HEK293 (cell line): Measurements from ENCODE around the gene LYZL1.
"Not testable (repeated sequence)": the region's sequence is repeated elsewhere in the genome, so short reads cannot be mapped to it uniquely, and the experiment has no call there.

Experiments used
- CTCF ChIA-PET: fragments of 350-600 bp; formaldehyde crosslinking; extraction: SDS; loops from one replicate; lab custom pipeline; 2021; ENCODE audit warnings: antibody characterized with exemption; lab: Yijun Ruan, JAX
- POLR2A ChIA-PET: fragments of 300-600 bp; formaldehyde crosslinking; extraction: SDS; loops from one replicate; lab custom pipeline; 2020; ENCODE audit warnings: antibody characterized with exemption, inconsistent platforms; lab: Yijun Ruan, JAX
- H3K27ac ChIP-seq: fragments of 200-500 bp; sonication (Bioruptor generic); 2 replicates; pipeline ENCODE4 v1.5.1; 2014; ENCODE audit warnings: low read depth, low read length, control low read depth, inconsistent platforms; ENCODE audit errors: extremely low read depth
- H3K36me3 ChIP-seq, 2 experiments: fragments of 200-500 bp in 1 of 2; sonication (Bioruptor generic) in 1 of 2; 1 replicate in 1 of 2; 2 replicates in 1 of 2; pipeline ENCODE4 v1.5.1; 2014 to 2017; ENCODE audit warnings: inconsistent platforms in 2 of 2, low read length in 2 of 2; ENCODE audit not compliant: control insufficient read depth in 2 of 2, insufficient read depth in 1 of 2
- H3K4me1 ChIP-seq: fragments of 200-500 bp; sonication (Bioruptor generic); 2 replicates; pipeline ENCODE4 v1.5.1; 2014; ENCODE audit warnings: mild to moderate bottlenecking, low read length, inconsistent platforms; ENCODE audit not compliant: control insufficient read depth, insufficient read depth
- H3K4me3 ChIP-seq: 2 replicates; pipeline ENCODE4 v1.5.1; 2011; ENCODE audit warnings: low read depth, mild to moderate bottlenecking, control low read depth, low read length, moderate library complexity
- H3K9me3 ChIP-seq: fragments of 200-500 bp; sonication (Bioruptor generic); 2 replicates; pipeline ENCODE4 v1.5.1; 2014; ENCODE audit warnings: low read depth, low read length, inconsistent platforms; ENCODE audit not compliant: control insufficient read depth, insufficient read depth
- BCL11B ChIP-seq: fragments of 450-650 bp; formaldehyde crosslinking; IDR thresholded peaks from 2 replicates; pipeline ENCODE4 v1.5.1; 2016; ENCODE audit warnings: low read depth, missing biosample characterization, missing genetic modification characterization
- IKZF3 ChIP-seq: fragments of 450-650 bp; IDR thresholded peaks from 2 replicates; pipeline ENCODE4 v1.5.0; 2018; ENCODE audit warnings: missing biosample characterization, mild to moderate bottlenecking, missing genetic modification characterization, moderate library complexity
- KLF1 ChIP-seq: fragments of 450-650 bp; formaldehyde crosslinking; IDR thresholded peaks from 2 replicates; pipeline ENCODE4 v1.5.1; 2016; ENCODE audit warnings: missing biosample characterization, missing genetic modification characterization
- OVOL3 ChIP-seq: fragments of 450-650 bp; formaldehyde crosslinking; IDR thresholded peaks from 2 replicates; pipeline ENCODE4 v1.5.1; 2016; ENCODE audit warnings: missing biosample characterization, missing genetic modification characterization
- ZBTB21 ChIP-seq: fragments of 450-650 bp; formaldehyde crosslinking; IDR thresholded peaks from 2 replicates; pipeline ENCODE4 v1.5.1; 2017; ENCODE audit warnings: missing biosample characterization, missing genetic modification characterization
- ZFP37 ChIP-seq: fragments of 450-650 bp; formaldehyde crosslinking; IDR thresholded peaks from 2 replicates; pipeline ENCODE4 v1.5.1; 2016; ENCODE audit warnings: missing biosample characterization, missing genetic modification characterization
- ZFP41 ChIP-seq: fragments of 450-650 bp; formaldehyde crosslinking; IDR thresholded peaks from 2 replicates; pipeline ENCODE4 v1.5.1; 2016; ENCODE audit warnings: missing biosample characterization, missing genetic modification characterization, borderline replicate concordance
- ZFP69B ChIP-seq: fragments of 450-650 bp; formaldehyde crosslinking; IDR thresholded peaks from 2 replicates; pipeline ENCODE4 v1.5.1; 2016; ENCODE audit warnings: missing biosample characterization, missing genetic modification characterization
- ZNF138 ChIP-seq: fragments of 450-650 bp; formaldehyde crosslinking; IDR thresholded peaks from 2 replicates; pipeline ENCODE4 v1.5.1; 2016; ENCODE audit warnings: missing biosample characterization, missing genetic modification characterization, borderline replicate concordance
- ZNF157 ChIP-seq: fragments of 450-650 bp; formaldehyde crosslinking; IDR thresholded peaks from 2 replicates; pipeline ENCODE4 v1.5.1; 2016; ENCODE audit warnings: missing biosample characterization, missing genetic modification characterization
- ZNF174 ChIP-seq: fragments of 450-650 bp; formaldehyde crosslinking; IDR thresholded peaks from 2 replicates; pipeline ENCODE4 v1.5.0; 2017; ENCODE audit warnings: missing biosample characterization, mild to moderate bottlenecking, missing genetic modification characterization
- ZNF184 ChIP-seq: fragments of 450-650 bp; IDR thresholded peaks from 2 replicates; pipeline ENCODE4 v1.5.1; 2018; ENCODE audit warnings: missing biosample characterization, mild to moderate bottlenecking, missing genetic modification characterization
- ZNF211 ChIP-seq: fragments of 450-650 bp; formaldehyde crosslinking; IDR thresholded peaks from 2 replicates; pipeline ENCODE4 v1.5.1; 2016; ENCODE audit warnings: low read depth, missing biosample characterization, missing genetic modification characterization
- ZNF404 ChIP-seq: fragments of 450-650 bp; formaldehyde crosslinking; IDR thresholded peaks from 2 replicates; pipeline ENCODE4 v1.5.1; 2017; ENCODE audit warnings: missing biosample characterization, missing genetic modification characterization
- ZNF416 ChIP-seq: fragments of 450-650 bp; formaldehyde crosslinking; IDR thresholded peaks from 2 replicates; pipeline ENCODE4 v1.5.1; 2016; ENCODE audit warnings: missing biosample characterization, missing genetic modification characterization
- ZNF423 ChIP-seq: fragments of 450-650 bp; formaldehyde crosslinking; IDR thresholded peaks from 2 replicates; pipeline ENCODE4 v1.5.1; 2016; ENCODE audit warnings: missing biosample characterization, missing genetic modification characterization
- ZNF426 ChIP-seq: fragments of 450-650 bp; formaldehyde crosslinking; IDR thresholded peaks from 2 replicates; pipeline ENCODE4 v1.5.1; 2017; ENCODE audit warnings: missing biosample characterization, missing genetic modification characterization, mild to moderate bottlenecking, inconsistent platforms, moderate library complexity
- ZNF501 ChIP-seq: fragments of 450-650 bp; formaldehyde crosslinking; IDR thresholded peaks from 2 replicates; pipeline ENCODE4 v1.5.1; 2016; ENCODE audit warnings: missing biosample characterization, missing genetic modification characterization
- ZNF514 ChIP-seq: fragments of 450-650 bp; formaldehyde crosslinking; IDR thresholded peaks from 2 replicates; pipeline ENCODE4 v1.5.1; 2016; ENCODE audit warnings: missing biosample characterization, missing genetic modification characterization
- ZNF580 ChIP-seq: fragments of 450-650 bp; formaldehyde crosslinking; IDR thresholded peaks from 2 replicates; pipeline ENCODE4 v1.5.1; 2016; ENCODE audit warnings: missing biosample characterization, missing genetic modification characterization
- ZNF610 ChIP-seq: fragments of 450-650 bp; formaldehyde crosslinking; IDR thresholded peaks from 2 replicates; pipeline ENCODE4 v1.5.1; 2016; ENCODE audit warnings: missing biosample characterization, missing genetic modification characterization, borderline replicate concordance
- ZNF624 ChIP-seq: fragments of 450-650 bp; formaldehyde crosslinking; IDR thresholded peaks from 2 replicates; pipeline ENCODE4 v1.5.1; 2017; ENCODE audit warnings: missing biosample characterization, missing genetic modification characterization
- ZNF660 ChIP-seq: fragments of 450-650 bp; IDR thresholded peaks from 2 replicates; pipeline ENCODE4 v1.5.1; 2018; ENCODE audit warnings: missing biosample characterization, mild to moderate bottlenecking, missing genetic modification characterization
- ZNF707 ChIP-seq: fragments of 450-650 bp; formaldehyde crosslinking; IDR thresholded peaks from 2 replicates; pipeline ENCODE4 v1.5.1; 2016; ENCODE audit warnings: missing biosample characterization, missing genetic modification characterization
- ZNF785 ChIP-seq: fragments of 450-650 bp; formaldehyde crosslinking; IDR thresholded peaks from 2 replicates; pipeline ENCODE4 v1.5.1; 2016; ENCODE audit warnings: missing biosample characterization, missing genetic modification characterization
- ZNF791 ChIP-seq: fragments of 450-650 bp; formaldehyde crosslinking; IDR thresholded peaks from 2 replicates; pipeline ENCODE4 v1.5.1; 2016; ENCODE audit warnings: missing biosample characterization, missing genetic modification characterization
- ZNF792 ChIP-seq: fragments of 450-650 bp; formaldehyde crosslinking; IDR thresholded peaks from 2 replicates; pipeline ENCODE4 v1.5.1; 2016; ENCODE audit warnings: missing biosample characterization, missing genetic modification characterization
- ZNF830 ChIP-seq: fragments of 450-650 bp; IDR thresholded peaks from 2 replicates; pipeline ENCODE4 v1.5.0; 2018; ENCODE audit warnings: missing biosample characterization, missing genetic modification characterization, low read depth, mild to moderate bottlenecking, moderate library complexity
- ZSCAN16 ChIP-seq: fragments of 450-650 bp; formaldehyde crosslinking; IDR thresholded peaks from 2 replicates; pipeline ENCODE4 v1.5.1; 2016; ENCODE audit warnings: missing biosample characterization, missing genetic modification characterization
- TF ChIP-seq, protein P1 (sequence below): IDR thresholded peaks from 2 replicates; pipeline ENCODE4 v1.6.1; 2011; ENCODE audit warnings: mild to moderate bottlenecking, low read depth, low read length, borderline replicate concordance
- TF ChIP-seq, protein P2 (sequence below): fragments of 450-650 bp; formaldehyde crosslinking; IDR thresholded peaks from 2 replicates; pipeline ENCODE4 v1.5.1; 2016; ENCODE audit warnings: missing biosample characterization, missing genetic modification characterization
- TF ChIP-seq, protein P3 (sequence below): fragments of 450-650 bp; formaldehyde crosslinking; IDR thresholded peaks from 2 replicates; pipeline ENCODE4 v1.5.1; 2017; ENCODE audit warnings: missing biosample characterization, missing genetic modification characterization

Gene LYZL1

GRCh38 chr10:29288906-29289305, at the start of gene LYZL1:
LYZL1 (plus strand) TSS chr10:29289070; CDS start chr10:29291868, 2,798 bp downstream.
- H3K27ac ChIP-seq, H3K9me3 ChIP-seq, H3K36me3 ChIP-seq, CTCF ChIA-PET, POLR2A ChIA-PET, H3K4me3 ChIP-seq, H3K4me1 ChIP-seq: not testable (repeated sequence)

- ChIA-PET CTCF (interaction anchor here (0.6 to 3.4 kb wide), 23 partner anchors 9 to 829 kb away, joined by 3 to 49 read pairs (median 4); no protein-coding TSS in a partner anchor), POLR2A (no interaction called here)
- H3K4me1 ChIP-seq, result no peaks in the 10 kb centered on the region
- H3K9me3 ChIP-seq, result no peaks in the 10 kb centered on the region
- no peaks in the 10 kb centered on the region for H3K36me3 ChIP-seq
- no peak overlapping the region for H3K27ac ChIP-seq
- no peak overlapping the region for H3K4me3 ChIP-seq
- TF ChIP-seq, protein P1, sequence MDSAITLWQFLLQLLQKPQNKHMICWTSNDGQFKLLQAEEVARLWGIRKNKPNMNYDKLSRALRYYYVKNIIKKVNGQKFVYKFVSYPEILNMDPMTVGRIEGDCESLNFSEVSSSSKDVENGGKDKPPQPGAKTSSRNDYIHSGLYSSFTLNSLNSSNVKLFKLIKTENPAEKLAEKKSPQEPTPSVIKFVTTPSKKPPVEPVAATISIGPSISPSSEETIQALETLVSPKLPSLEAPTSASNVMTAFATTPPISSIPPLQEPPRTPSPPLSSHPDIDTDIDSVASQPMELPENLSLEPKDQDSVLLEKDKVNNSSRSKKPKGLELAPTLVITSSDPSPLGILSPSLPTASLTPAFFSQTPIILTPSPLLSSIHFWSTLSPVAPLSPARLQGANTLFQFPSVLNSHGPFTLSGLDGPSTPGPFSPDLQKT, result no peak
- TF ChIP-seq ZNF174 (tag by site-specific recombination) (no peak), ZNF423 (tag by site-specific recombination) (no peak), ZFP69B (tag by site-specific recombination) (no peak), ZNF501 (tag by site-specific recombination) (no peak), ZNF514 (tag by site-specific recombination) (no peak), ZNF610 (tag by site-specific recombination) (no peak), ZNF791 (tag by site-specific recombination) (no peak), ZFP37 (tag by site-specific recombination) (0 out of 2 replicates have a peak, but pooled peaks have one; percentile 17), ZNF624 (tag by site-specific recombination) (no peak), IKZF3 (tag by site-specific recombination) (0 out of 2 replicates have a peak, but pooled peaks have one; percentile 39), BCL11B (no peak), ZNF660 (tag by site-specific recombination) (0 out of 2 replicates have a peak, but pooled peaks have one; percentile 32), KLF1 (tag by site-specific recombination) (no peak), ZNF404 (tag by site-specific recombination) (no peak), ZFP41 (tag by site-specific recombination) (no peak), ZSCAN16 (no peak), ZNF580 (tag by site-specific recombination) (peak; percentile 41; the same call in 1 of the 2 replicates), ZNF792 (tag by site-specific recombination) (no peak), ZNF184 (tag by site-specific recombination) (no peak), ZNF211 (tag by site-specific recombination) (no peak), ZNF426 (tag by site-specific recombination) (no peak), OVOL3 (no peak), ZNF138 (tag by site-specific recombination) (no peak), ZNF830 (tag by site-specific recombination) (no peak), ZNF157 (tag by site-specific recombination) (no peak), ZNF707 (no peak), ZNF416 (no peak), ZNF785 (tag by site-specific recombination) (no peak), ZBTB21 (tag by site-specific recombination) (no peak)
- TF ChIP-seq, protein P2, sequence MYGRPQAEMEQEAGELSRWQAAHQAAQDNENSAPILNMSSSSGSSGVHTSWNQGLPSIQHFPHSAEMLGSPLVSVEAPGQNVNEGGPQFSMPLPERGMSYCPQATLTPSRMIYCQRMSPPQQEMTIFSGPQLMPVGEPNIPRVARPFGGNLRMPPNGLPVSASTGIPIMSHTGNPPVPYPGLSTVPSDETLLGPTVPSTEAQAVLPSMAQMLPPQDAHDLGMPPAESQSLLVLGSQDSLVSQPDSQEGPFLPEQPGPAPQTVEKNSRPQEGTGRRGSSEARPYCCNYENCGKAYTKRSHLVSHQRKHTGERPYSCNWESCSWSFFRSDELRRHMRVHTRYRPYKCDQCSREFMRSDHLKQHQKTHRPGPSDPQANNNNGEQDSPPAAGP (tag by site-specific recombination), result no peak
- TF ChIP-seq, protein P3, sequence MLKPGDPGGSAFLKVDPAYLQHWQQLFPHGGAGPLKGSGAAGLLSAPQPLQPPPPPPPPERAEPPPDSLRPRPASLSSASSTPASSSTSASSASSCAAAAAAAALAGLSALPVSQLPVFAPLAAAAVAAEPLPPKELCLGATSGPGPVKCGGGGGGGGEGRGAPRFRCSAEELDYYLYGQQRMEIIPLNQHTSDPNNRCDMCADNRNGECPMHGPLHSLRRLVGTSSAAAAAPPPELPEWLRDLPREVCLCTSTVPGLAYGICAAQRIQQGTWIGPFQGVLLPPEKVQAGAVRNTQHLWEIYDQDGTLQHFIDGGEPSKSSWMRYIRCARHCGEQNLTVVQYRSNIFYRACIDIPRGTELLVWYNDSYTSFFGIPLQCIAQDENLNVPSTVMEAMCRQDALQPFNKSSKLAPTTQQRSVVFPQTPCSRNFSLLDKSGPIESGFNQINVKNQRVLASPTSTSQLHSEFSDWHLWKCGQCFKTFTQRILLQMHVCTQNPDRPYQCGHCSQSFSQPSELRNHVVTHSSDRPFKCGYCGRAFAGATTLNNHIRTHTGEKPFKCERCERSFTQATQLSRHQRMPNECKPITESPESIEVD (tag by site-specific recombination), result no peak
Measured at GRCh38 chr10:29239569-29240472, 49.0 kb upstream of the LYZL1 start.
